Measurements from ENCODE around the gene OSTM1. TPM values are rescaled to one million over a fixed set of nuclear protein-coding genes. Genes with fewer than 3 reads are reported as not detected.

The OSTM1 gene
- polyA plus RNA-seq, 1 of the 3 experiments (the other 2 are of a cell fraction) = 10.1 TPM

GRCh38 chr6:108027056-108027455 is 47.5 kb downstream of the OSTM1 start:
- no peaks in the 10 kb centered on the region for H3F3A ChIP-seq (replicated peaks; ENCODE audit: insufficient read depth)
- no peak overlapping the region for H3K27ac ChIP-seq (ENCODE audit: low read depth in 2 of 2, low read length in 1 of 2)
- POLR2A ChIA-PET = no interaction called here
- no peaks in the 10 kb centered on the region for H3K27me3 ChIP-seq (ENCODE audit: insufficient read depth)
- H3K9ac ChIP-seq = no peak overlapping the region
- H3K4me3 ChIP-seq (ENCODE audit: low read depth in 2 of 2, low read length in 1 of 2) = no peak overlapping the region
- H3K36me3 ChIP-seq (replicated peaks in 1 of 2; ENCODE audit: control insufficient read depth in 1 of 2, insufficient read depth in 2 of 2, low read length in 1 of 2) = no peaks in the 10 kb centered on the region
- H3K79me2 ChIP-seq (ENCODE audit: insufficient read depth) = no peaks in the 10 kb centered on the region
- TF ChIP-seq PBX3 (IDR thresholded peaks at IDR 0.05) = no peak
- TF ChIP-seq FOXJ3 (CRISPR knock-in tag; IDR thresholded peaks at IDR 0.05) = no peak
- TF ChIP-seq RAD21 (IDR thresholded peaks at IDR 0.05; ENCODE audit: low read length) = no peak
- no peak for TF ChIP-seq SIN3A (IDR thresholded peaks at IDR 0.05; ENCODE audit: borderline replicate concordance, low read depth, low read length)
- TF ChIP-seq EZH2phosphoT487 (IDR thresholded peaks at IDR 0.05; ENCODE audit: borderline replicate concordance, low read depth) = no peak
- TF ChIP-seq FOXM1 (IDR thresholded peaks at IDR 0.05; ENCODE audit: low read depth) = no peak
- TF ChIP-seq RFX5 (IDR thresholded peaks at IDR 0.05; ENCODE audit: low read length) = no peak
- TF ChIP-seq SMC3 (IDR thresholded peaks at IDR 0.05; ENCODE audit: low read depth, low read length) = no peak
- H3K9me2 ChIP-seq = no peaks in the 10 kb centered on the region
- H3K4me2 ChIP-seq = no peak overlapping the region
- DNase-seq = no peak
- 92% methylated on average over 3 of the region's 3 CpGs for WGBS (ENCODE audit: low lambda C conversion rate)
- peaks cover 0 to 4% of the 10 kb centered on the region in 2 experiments; a peak in 1 of 4 replicates for H3K4me1 ChIP-seq (ENCODE audit: control insufficient read depth in 1 of 2, insufficient read depth in 2 of 2, low read depth in 1 of 2, low read length in 1 of 2)
- no peak overlapping the region for H2AFZ ChIP-seq (ENCODE audit: low read depth)
- no peaks in the 10 kb centered on the region for H3K9me3 ChIP-seq
- CTCF ChIA-PET = interaction anchor here (0.8 to 1.3 kb wide), 3 partner anchors 14 to 47 kb away, joined by 3 to 4 read pairs (median 3); no protein-coding TSS in a partner anchor
- no peaks in the 10 kb centered on the region for H4K20me1 ChIP-seq (ENCODE audit: insufficient read depth)

GRCh38 chr6:108024427-108025073 is 50.0 kb downstream of the OSTM1 start:
- H3K27me3 ChIP-seq (ENCODE audit: insufficient read depth) = no peaks in the 10 kb centered on the region
- no peak overlapping the region for H3K4me3 ChIP-seq (ENCODE audit: low read depth in 2 of 2, low read length in 1 of 2)
- no peak overlapping the region for H2AFZ ChIP-seq (ENCODE audit: low read depth)
- no peaks in the 10 kb centered on the region for H3F3A ChIP-seq (replicated peaks; ENCODE audit: insufficient read depth)
- no peaks in the 10 kb centered on the region for H3K79me2 ChIP-seq (ENCODE audit: insufficient read depth)
- WGBS (ENCODE audit: low lambda C conversion rate) = 83% methylated on average over 6 of the region's 6 CpGs
- H3K27ac ChIP-seq (ENCODE audit: low read depth in 2 of 2, low read length in 1 of 2) = no peak overlapping the region
- TF ChIP-seq FOXM1 (IDR thresholded peaks at IDR 0.05; ENCODE audit: low read depth) = no peak
- TF ChIP-seq NRF1 (IDR thresholded peaks at IDR 0.05; ENCODE audit: low read depth, low read length) = no peak
- no peak for TF ChIP-seq IRF3 (IDR thresholded peaks at IDR 0.05; ENCODE audit: low read depth, low read length)
- TF ChIP-seq RAD21 (IDR thresholded peaks at IDR 0.05; ENCODE audit: low read length) = no peak
- no peak for DNase-seq
- H3K9me3 ChIP-seq = no peaks in the 10 kb centered on the region
- H3K4me1 ChIP-seq (ENCODE audit: control insufficient read depth in 1 of 2, insufficient read depth in 2 of 2, low read depth in 1 of 2, low read length in 1 of 2) = peaks cover 0 to 4% of the 10 kb centered on the region in 2 experiments; a peak in 1 of 4 replicates
- ChIA-PET CTCF (interaction anchor here (1.3 to 3.1 kb wide), 3 partner anchors 25 to 177 kb away, joined by 3 to 14 read pairs (median 6); no protein-coding TSS in a partner anchor), POLR2A (no interaction called here)
- H4K20me1 ChIP-seq (ENCODE audit: insufficient read depth) = no peaks in the 10 kb centered on the region
- H3K36me3 ChIP-seq (replicated peaks in 1 of 2; ENCODE audit: control insufficient read depth in 1 of 2, insufficient read depth in 2 of 2, low read length in 1 of 2) = no peaks in the 10 kb centered on the region
- H3K9ac ChIP-seq = no peak overlapping the region
- H3K9me2 ChIP-seq = no peaks in the 10 kb centered on the region
- no peak overlapping the region for H3K4me2 ChIP-seq

Data from SK-N-SH (cell line).